Sigmoid colon (tissue), 4 donors: ENCODE measurements around the gene PARVB.

ENCODE experiments used
- CTCF ChIP-seq, 4 experiments: fragments of 450-650 bp in 3 of 4; fragments of 200-600 bp in 1 of 4; IDR thresholded peaks; one replicate each; pipeline ENCODE4 v1.5.1; 2016 to 2019; ENCODE audit warnings: antibody characterized with exemption in 4 of 4, mild to moderate bottlenecking in 3 of 4, moderate library complexity in 2 of 4
- EP300 ChIP-seq, 4 donors: sonication (generic); formaldehyde crosslinking; IDR thresholded peaks; one replicate each; pipeline ENCODE4 v1.6.1; 2017; ENCODE audit warnings: antibody characterized with exemption in 4 of 4
- POLR2AphosphoS5 ChIP-seq, 4 donors: sonication (generic); formaldehyde crosslinking; IDR thresholded peaks; one replicate each; pipeline ENCODE4 v1.6.1; 2017; ENCODE audit warnings: antibody characterized with exemption in 4 of 4

DNA sequence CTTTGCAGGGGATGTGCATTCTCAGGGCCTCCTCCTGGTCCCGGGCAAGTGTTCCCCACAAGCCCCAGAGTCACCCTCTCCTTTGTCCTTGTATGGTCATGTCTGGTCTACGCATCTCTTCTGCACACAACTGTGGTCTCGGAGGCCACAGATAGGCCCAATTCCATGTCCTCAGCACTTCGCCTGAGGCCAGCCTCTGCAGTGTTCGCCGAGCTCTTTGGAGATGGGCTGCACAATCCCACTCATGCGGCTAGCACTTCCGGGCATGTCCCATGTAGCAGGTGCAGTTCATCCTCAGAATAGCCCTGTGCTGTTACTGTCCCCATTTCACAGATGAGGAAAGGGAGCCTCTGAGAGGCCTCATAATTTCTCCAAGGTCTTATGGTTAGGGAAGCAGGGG, 164.2 kb downstream of the PARVB start:
- no peak for TF ChIP-seq EP300 (IDR thresholded peaks at IDR 0.05)
- no peak for TF ChIP-seq CTCF (IDR thresholded peaks at IDR 0.05)
- TF ChIP-seq POLR2AphosphoS5 (IDR thresholded peaks at IDR 0.05), result no peak
